ENCODE measurements around the gene PRDX1.

DNA sequence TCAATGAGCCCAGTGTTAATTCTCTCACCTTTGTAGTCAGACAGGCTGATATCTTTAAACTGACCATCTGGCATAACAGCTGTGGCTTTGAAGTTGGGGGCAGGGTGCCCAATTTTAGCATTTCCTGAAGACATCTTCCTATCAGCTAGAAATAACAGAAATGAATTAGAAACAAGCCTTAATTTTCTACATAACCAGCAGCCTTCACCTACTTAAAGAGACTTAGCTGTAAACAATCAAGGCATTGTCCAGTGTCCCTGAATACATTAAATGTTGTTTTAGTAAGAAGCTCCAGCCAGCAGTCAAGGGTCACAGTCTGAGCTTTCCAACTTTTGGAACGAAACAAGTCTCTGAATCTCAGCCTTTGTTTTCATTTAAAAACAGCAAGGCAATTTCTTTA lies 2.8 kb downstream of the PRDX1 start:
- TF ChIP-seq, protein P1, sequence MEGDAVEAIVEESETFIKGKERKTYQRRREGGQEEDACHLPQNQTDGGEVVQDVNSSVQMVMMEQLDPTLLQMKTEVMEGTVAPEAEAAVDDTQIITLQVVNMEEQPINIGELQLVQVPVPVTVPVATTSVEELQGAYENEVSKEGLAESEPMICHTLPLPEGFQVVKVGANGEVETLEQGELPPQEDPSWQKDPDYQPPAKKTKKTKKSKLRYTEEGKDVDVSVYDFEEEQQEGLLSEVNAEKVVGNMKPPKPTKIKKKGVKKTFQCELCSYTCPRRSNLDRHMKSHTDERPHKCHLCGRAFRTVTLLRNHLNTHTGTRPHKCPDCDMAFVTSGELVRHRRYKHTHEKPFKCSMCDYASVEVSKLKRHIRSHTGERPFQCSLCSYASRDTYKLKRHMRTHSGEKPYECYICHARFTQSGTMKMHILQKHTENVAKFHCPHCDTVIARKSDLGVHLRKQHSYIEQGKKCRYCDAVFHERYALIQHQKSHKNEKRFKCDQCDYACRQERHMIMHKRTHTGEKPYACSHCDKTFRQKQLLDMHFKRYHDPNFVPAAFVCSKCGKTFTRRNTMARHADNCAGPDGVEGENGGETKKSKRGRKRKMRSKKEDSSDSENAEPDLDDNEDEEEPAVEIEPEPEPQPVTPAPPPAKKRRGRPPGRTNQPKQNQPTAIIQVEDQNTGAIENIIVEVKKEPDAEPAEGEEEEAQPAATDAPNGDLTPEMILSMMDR (IDR thresholded peaks at IDR 0.05; ENCODE audit: low read depth, low read length, poor library complexity, severe bottlenecking), result no peak
- no peak for TF ChIP-seq EZH2phosphoT487 (IDR thresholded peaks at IDR 0.05; ENCODE audit: borderline replicate concordance, low read length)
